HEK293 (cell line): ENCODE data around the gene ZNF771.

Experiments
- CTCF ChIA-PET: fragments of 350-600 bp; formaldehyde crosslinking; extraction: SDS; loops from one replicate; lab custom pipeline; 2021; ENCODE audit warnings: antibody characterized with exemption; lab: Yijun Ruan, JAX
- POLR2A ChIA-PET: fragments of 300-600 bp; formaldehyde crosslinking; extraction: SDS; loops from one replicate; lab custom pipeline; 2020; ENCODE audit warnings: antibody characterized with exemption, inconsistent platforms; lab: Yijun Ruan, JAX
- H3K27ac ChIP-seq: fragments of 200-500 bp; sonication (Bioruptor generic); 2 replicates; pipeline ENCODE4 v1.5.1; 2014; ENCODE audit warnings: low read depth, low read length, control low read depth, inconsistent platforms; ENCODE audit errors: extremely low read depth
- H3K36me3 ChIP-seq, 2 experiments: fragments of 200-500 bp in 1 of 2; sonication (Bioruptor generic) in 1 of 2; 1 replicate in 1 of 2; 2 replicates in 1 of 2; pipeline ENCODE4 v1.5.1; 2014 to 2017; ENCODE audit warnings: inconsistent platforms in 2 of 2, low read length in 2 of 2; ENCODE audit not compliant: control insufficient read depth in 2 of 2, insufficient read depth in 1 of 2
- H3K4me1 ChIP-seq: fragments of 200-500 bp; sonication (Bioruptor generic); 2 replicates; pipeline ENCODE4 v1.5.1; 2014; ENCODE audit warnings: mild to moderate bottlenecking, low read length, inconsistent platforms; ENCODE audit not compliant: control insufficient read depth, insufficient read depth
- H3K4me3 ChIP-seq: 2 replicates; pipeline ENCODE4 v1.5.1; 2011; ENCODE audit warnings: low read depth, mild to moderate bottlenecking, control low read depth, low read length, moderate library complexity
- H3K9me3 ChIP-seq: fragments of 200-500 bp; sonication (Bioruptor generic); 2 replicates; pipeline ENCODE4 v1.5.1; 2014; ENCODE audit warnings: low read depth, low read length, inconsistent platforms; ENCODE audit not compliant: control insufficient read depth, insufficient read depth
- BCL11A ChIP-seq: fragments of 450-650 bp; formaldehyde crosslinking; IDR thresholded peaks from 2 replicates; pipeline ENCODE4 v1.5.1; 2016; ENCODE audit warnings: low read depth, missing biosample characterization, missing genetic modification characterization
- EGR2 ChIP-seq: fragments of 450-650 bp; formaldehyde crosslinking; IDR thresholded peaks from 2 replicates; pipeline ENCODE4 v1.5.1; 2016; ENCODE audit warnings: low read depth, missing biosample characterization, missing genetic modification characterization
- SCRT1 ChIP-seq: fragments of 450-650 bp; formaldehyde crosslinking; IDR thresholded peaks from 2 replicates; pipeline ENCODE4 v1.5.1; 2016; ENCODE audit warnings: missing biosample characterization, missing genetic modification characterization, borderline replicate concordance
- SCRT2 ChIP-seq: fragments of 450-650 bp; formaldehyde crosslinking; IDR thresholded peaks from 2 replicates; pipeline ENCODE4 v1.5.1; 2016; ENCODE audit warnings: missing biosample characterization, missing genetic modification characterization
- SP7 ChIP-seq: fragments of 450-650 bp; formaldehyde crosslinking; IDR thresholded peaks from 2 replicates; pipeline ENCODE4 v1.5.1; 2016; ENCODE audit warnings: missing biosample characterization, missing genetic modification characterization
- WT1 ChIP-seq: fragments of 450-650 bp; formaldehyde crosslinking; IDR thresholded peaks from 2 replicates; pipeline ENCODE4 v1.5.1; 2016; ENCODE audit warnings: missing biosample characterization, missing genetic modification characterization
- YY1 ChIP-seq: fragments of 450-650 bp; formaldehyde crosslinking; IDR thresholded peaks from 2 replicates; pipeline ENCODE4 v1.5.1; 2018; ENCODE audit warnings: missing biosample characterization, missing genetic modification characterization
- ZBTB1 ChIP-seq: fragments of 450-650 bp; formaldehyde crosslinking; IDR thresholded peaks from 2 replicates; pipeline ENCODE4 v1.5.1; 2016; ENCODE audit warnings: missing biosample characterization, missing genetic modification characterization
- ZNF169 ChIP-seq: fragments of 450-650 bp; formaldehyde crosslinking; IDR thresholded peaks from 2 replicates; pipeline ENCODE4 v1.5.1; 2016; ENCODE audit warnings: missing biosample characterization, missing genetic modification characterization
- ZNF175 ChIP-seq: fragments of 450-650 bp; formaldehyde crosslinking; IDR thresholded peaks from 2 replicates; pipeline ENCODE4 v1.5.1; 2016; ENCODE audit warnings: missing biosample characterization, missing genetic modification characterization
- ZNF302 ChIP-seq: fragments of 450-650 bp; formaldehyde crosslinking; IDR thresholded peaks from 2 replicates; pipeline ENCODE4 v1.5.1; 2016; ENCODE audit warnings: missing biosample characterization, missing genetic modification characterization, low read depth
- ZNF311 ChIP-seq: fragments of 450-650 bp; formaldehyde crosslinking; IDR thresholded peaks from 2 replicates; pipeline ENCODE4 v1.5.1; 2017; ENCODE audit warnings: missing biosample characterization, missing genetic modification characterization, borderline replicate concordance
- ZNF394 ChIP-seq: fragments of 450-650 bp; formaldehyde crosslinking; IDR thresholded peaks from 2 replicates; pipeline ENCODE4 v1.5.1; 2016; ENCODE audit warnings: missing biosample characterization, missing genetic modification characterization, mild to moderate bottlenecking, moderate library complexity, borderline replicate concordance
- ZNF610 ChIP-seq: fragments of 450-650 bp; formaldehyde crosslinking; IDR thresholded peaks from 2 replicates; pipeline ENCODE4 v1.5.1; 2016; ENCODE audit warnings: missing biosample characterization, missing genetic modification characterization, borderline replicate concordance
- ZNF747 ChIP-seq: fragments of 450-650 bp; formaldehyde crosslinking; IDR thresholded peaks from 2 replicates; pipeline ENCODE4 v1.5.1; 2016; ENCODE audit warnings: missing biosample characterization, missing genetic modification characterization
- TF ChIP-seq, protein P1 (sequence below): fragments of 450-650 bp; formaldehyde crosslinking; IDR thresholded peaks from 2 replicates; pipeline ENCODE4 v1.5.1; 2016; ENCODE audit warnings: missing biosample characterization, missing genetic modification characterization
- TF ChIP-seq, protein P2 (sequence below): fragments of 450-650 bp; formaldehyde crosslinking; IDR thresholded peaks from 2 replicates; pipeline ENCODE4 v1.5.1; 2016; ENCODE audit warnings: missing biosample characterization, missing genetic modification characterization
- TF ChIP-seq, protein P3 (sequence below): fragments of 450-650 bp; formaldehyde crosslinking; IDR thresholded peaks from 2 replicates; pipeline ENCODE4 v1.5.1; 2016; ENCODE audit warnings: missing biosample characterization, missing genetic modification characterization

ZNF771 gene

DNA sequence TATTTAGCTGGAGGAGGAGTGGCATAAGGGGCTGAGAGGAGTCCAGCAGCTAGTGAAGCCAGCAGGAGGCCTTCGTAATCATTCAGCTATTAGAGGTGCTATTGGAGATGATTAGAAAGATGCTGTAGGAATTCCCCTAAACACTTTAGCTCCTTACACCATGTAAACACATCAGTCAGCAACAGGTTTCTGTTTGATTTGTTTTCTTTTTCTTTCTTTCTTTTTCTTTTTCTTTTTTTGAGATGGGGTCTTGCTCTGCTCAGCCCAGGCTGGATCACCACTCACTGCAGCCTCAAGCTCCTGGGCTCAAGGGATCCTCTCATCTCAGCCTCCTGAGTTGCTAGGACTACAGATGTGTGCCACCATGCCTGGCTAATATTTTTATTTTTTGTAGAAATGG lies 48.9 kb downstream of the ZNF771 start:
- TF ChIP-seq BCL11A (tag by site-specific recombination) (no peak), ZNF311 (tag by site-specific recombination) (no peak), SCRT1 (tag by site-specific recombination) (peak; percentile 79), ZNF302 (tag by site-specific recombination) (no peak), ZNF169 (tag by site-specific recombination) (no peak), ZNF175 (no peak), ZBTB1 (tag by site-specific recombination) (no peak), EGR2 (no peak), SCRT2 (tag by site-specific recombination) (peak; percentile 93), YY1 (tag by site-specific recombination) (no peak), ZNF610 (tag by site-specific recombination) (no peak)
- TF ChIP-seq, protein P1, sequence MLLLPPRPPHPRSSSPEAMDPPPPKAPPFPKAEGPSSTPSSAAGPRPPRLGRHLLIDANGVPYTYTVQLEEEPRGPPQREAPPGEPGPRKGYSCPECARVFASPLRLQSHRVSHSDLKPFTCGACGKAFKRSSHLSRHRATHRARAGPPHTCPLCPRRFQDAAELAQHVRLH (tag by site-specific recombination), result no peak
- TF ChIP-seq, protein P2, sequence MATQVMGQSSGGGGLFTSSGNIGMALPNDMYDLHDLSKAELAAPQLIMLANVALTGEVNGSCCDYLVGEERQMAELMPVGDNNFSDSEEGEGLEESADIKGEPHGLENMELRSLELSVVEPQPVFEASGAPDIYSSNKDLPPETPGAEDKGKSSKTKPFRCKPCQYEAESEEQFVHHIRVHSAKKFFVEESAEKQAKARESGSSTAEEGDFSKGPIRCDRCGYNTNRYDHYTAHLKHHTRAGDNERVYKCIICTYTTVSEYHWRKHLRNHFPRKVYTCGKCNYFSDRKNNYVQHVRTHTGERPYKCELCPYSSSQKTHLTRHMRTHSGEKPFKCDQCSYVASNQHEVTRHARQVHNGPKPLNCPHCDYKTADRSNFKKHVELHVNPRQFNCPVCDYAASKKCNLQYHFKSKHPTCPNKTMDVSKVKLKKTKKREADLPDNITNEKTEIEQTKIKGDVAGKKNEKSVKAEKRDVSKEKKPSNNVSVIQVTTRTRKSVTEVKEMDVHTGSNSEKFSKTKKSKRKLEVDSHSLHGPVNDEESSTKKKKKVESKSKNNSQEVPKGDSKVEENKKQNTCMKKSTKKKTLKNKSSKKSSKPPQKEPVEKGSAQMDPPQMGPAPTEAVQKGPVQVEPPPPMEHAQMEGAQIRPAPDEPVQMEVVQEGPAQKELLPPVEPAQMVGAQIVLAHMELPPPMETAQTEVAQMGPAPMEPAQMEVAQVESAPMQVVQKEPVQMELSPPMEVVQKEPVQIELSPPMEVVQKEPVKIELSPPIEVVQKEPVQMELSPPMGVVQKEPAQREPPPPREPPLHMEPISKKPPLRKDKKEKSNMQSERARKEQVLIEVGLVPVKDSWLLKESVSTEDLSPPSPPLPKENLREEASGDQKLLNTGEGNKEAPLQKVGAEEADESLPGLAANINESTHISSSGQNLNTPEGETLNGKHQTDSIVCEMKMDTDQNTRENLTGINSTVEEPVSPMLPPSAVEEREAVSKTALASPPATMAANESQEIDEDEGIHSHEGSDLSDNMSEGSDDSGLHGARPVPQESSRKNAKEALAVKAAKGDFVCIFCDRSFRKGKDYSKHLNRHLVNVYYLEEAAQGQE (tag by site-specific recombination), result no peak
- CTCF ChIA-PET, result interaction anchor here (0.5 to 6.6 kb wide), 5 partner anchors 7 to 245 kb away, joined by 3 to 39 read pairs (median 4); no protein-coding TSS in a partner anchor
- Histone ChIP-seq H3K9me3 (no peaks in the 10 kb centered on the region), H3K4me1 (no peaks in the 10 kb centered on the region), H3K4me3 (no peak overlapping the region), H3K36me3 (no peaks in the 10 kb centered on the region), H3K27ac (no peak overlapping the region)
- POLR2A ChIA-PET, result no interaction called here

DNA sequence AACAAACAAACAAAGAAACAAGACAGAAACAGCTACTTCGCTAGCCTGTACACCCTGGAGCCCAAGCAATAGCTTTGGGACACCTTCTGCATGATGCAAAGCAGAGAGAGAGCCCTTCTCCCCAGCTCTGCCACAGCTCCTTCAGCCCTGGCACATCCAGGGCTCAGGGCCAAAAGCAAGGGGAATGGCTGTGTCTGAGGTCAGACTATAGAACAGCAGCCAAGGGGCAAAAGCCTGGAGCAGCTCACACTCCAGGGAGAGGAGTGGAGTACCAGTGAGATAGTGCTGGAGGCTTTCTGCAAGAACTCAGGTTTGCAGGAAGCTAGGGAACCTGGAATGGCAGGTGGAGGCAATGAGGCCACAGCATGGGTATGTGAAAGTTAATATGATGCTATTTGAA lies 49.9 kb downstream of the ZNF771 start:
- Histone ChIP-seq H3K27ac (no peak overlapping the region), H3K4me1 (no peaks in the 10 kb centered on the region), H3K9me3 (no peaks in the 10 kb centered on the region), H3K36me3 (no peaks in the 10 kb centered on the region), H3K4me3 (no peak overlapping the region)
- POLR2A ChIA-PET, result no interaction called here
- TF ChIP-seq ZNF747 (tag by site-specific recombination) (no peak), WT1 (tag by site-specific recombination) (no peak), SP7 (tag by site-specific recombination) (no peak), ZNF394 (tag by site-specific recombination) (peak; percentile 37; the same call in 1 of the 2 replicates)
- TF ChIP-seq, protein P3, sequence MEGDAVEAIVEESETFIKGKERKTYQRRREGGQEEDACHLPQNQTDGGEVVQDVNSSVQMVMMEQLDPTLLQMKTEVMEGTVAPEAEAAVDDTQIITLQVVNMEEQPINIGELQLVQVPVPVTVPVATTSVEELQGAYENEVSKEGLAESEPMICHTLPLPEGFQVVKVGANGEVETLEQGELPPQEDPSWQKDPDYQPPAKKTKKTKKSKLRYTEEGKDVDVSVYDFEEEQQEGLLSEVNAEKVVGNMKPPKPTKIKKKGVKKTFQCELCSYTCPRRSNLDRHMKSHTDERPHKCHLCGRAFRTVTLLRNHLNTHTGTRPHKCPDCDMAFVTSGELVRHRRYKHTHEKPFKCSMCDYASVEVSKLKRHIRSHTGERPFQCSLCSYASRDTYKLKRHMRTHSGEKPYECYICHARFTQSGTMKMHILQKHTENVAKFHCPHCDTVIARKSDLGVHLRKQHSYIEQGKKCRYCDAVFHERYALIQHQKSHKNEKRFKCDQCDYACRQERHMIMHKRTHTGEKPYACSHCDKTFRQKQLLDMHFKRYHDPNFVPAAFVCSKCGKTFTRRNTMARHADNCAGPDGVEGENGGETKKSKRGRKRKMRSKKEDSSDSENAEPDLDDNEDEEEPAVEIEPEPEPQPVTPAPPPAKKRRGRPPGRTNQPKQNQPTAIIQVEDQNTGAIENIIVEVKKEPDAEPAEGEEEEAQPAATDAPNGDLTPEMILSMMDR (tag by site-specific recombination), result no peak
- CTCF ChIA-PET, result interaction anchor here (1.4 to 6.6 kb wide), 3 partner anchors 8 to 158 kb away, joined by 4 to 39 read pairs (median 15); no protein-coding TSS in a partner anchor
